ENCODE results near the gene IMMP2L. TPM values are rescaled to one million over a fixed set of nuclear protein-coding genes. Genes with fewer than 3 reads are reported as not detected.

IMMP2L gene
- total RNA-seq, 1 donor from 2014 or later: 59.6 TPM

GRCh38 chr7:111436608-111437007 is 125.7 kb downstream of the IMMP2L start:
- Mint-ChIP-seq H3K27ac (no peak overlapping the region), H3K4me1 (peaks cover 9% of the 10 kb centered on the region), H3K27me3 (ENCODE audit: low read depth) (no peaks in the 10 kb centered on the region), H3K4me3 (no peak overlapping the region), H3K9me3 (peaks cover 52% of the 10 kb centered on the region), H3K36me3 (peaks cover 49% of the 10 kb centered on the region)
- no peak for TF ChIP-seq CTCF (IDR thresholded peaks at IDR 0.05; ENCODE audit: unreplicated experiment)
- DNase-seq (ENCODE audit: low spot score in 2 of 2, unreplicated experiment in 2 of 2): no peak

- Mint-ChIP-seq H3K27me3 (ENCODE audit: low read depth) (no peaks in the 10 kb centered on the region), H3K4me1 (peaks cover 2% of the 10 kb centered on the region), H3K27ac (no peak overlapping the region), H3K9me3 (peaks cover 37% of the 10 kb centered on the region), H3K36me3 (peaks cover 39% of the 10 kb centered on the region), H3K4me3 (no peak overlapping the region)
- no peak for DNase-seq (ENCODE audit: low spot score in 2 of 2, unreplicated experiment in 2 of 2)
- no peak for TF ChIP-seq CTCF (IDR thresholded peaks at IDR 0.05; ENCODE audit: unreplicated experiment)
These were observed 128.9 kb downstream of the IMMP2L start for GRCh38 chr7:111433426-111433825.

GRCh38 chr7:111429781-111430180 is 132.5 kb downstream of the IMMP2L start:
- DNase-seq (ENCODE audit: low spot score in 2 of 2, unreplicated experiment in 2 of 2): no peak
- Mint-ChIP-seq H3K36me3 (peaks cover 24% of the 10 kb centered on the region), H3K9me3 (peaks cover 20% of the 10 kb centered on the region), H3K4me1 (peaks cover 3% of the 10 kb centered on the region), H3K27ac (no peak overlapping the region), H3K27me3 (ENCODE audit: low read depth) (no peaks in the 10 kb centered on the region), H3K4me3 (no peak overlapping the region)
- no peak for TF ChIP-seq CTCF (IDR thresholded peaks at IDR 0.05; ENCODE audit: unreplicated experiment)

GRCh38 chr7:111424768-111425167 is 137.5 kb downstream of the IMMP2L start:
- Mint-ChIP-seq H3K27ac (peak overlapping the region; percentile 30), H3K27me3 (ENCODE audit: low read depth) (no peaks in the 10 kb centered on the region)
- no peak for DNase-seq (ENCODE audit: low spot score in 2 of 2, unreplicated experiment in 2 of 2)

GRCh38 chr7:111414374-111414773 is 147.9 kb downstream of the IMMP2L start:
- TF ChIP-seq CTCF (IDR thresholded peaks at IDR 0.05; ENCODE audit: unreplicated experiment): no peak
- H3K4me1 Mint-ChIP-seq: peaks cover 7% of the 10 kb centered on the region
- no peaks in the 10 kb centered on the region for H3K9me3 Mint-ChIP-seq
- no peak for DNase-seq (ENCODE audit: low spot score in 2 of 2, unreplicated experiment in 2 of 2)
- peaks cover 2% of the 10 kb centered on the region for H3K36me3 Mint-ChIP-seq
- no peak overlapping the region for H3K27ac Mint-ChIP-seq
- no peak overlapping the region for H3K4me3 Mint-ChIP-seq
- H3K27me3 Mint-ChIP-seq (ENCODE audit: low read depth): no peaks in the 10 kb centered on the region

More at GRCh38 chr7:111424768-111425167, 137.5 kb downstream of the IMMP2L start:
- no peak overlapping the region for H3K4me3 Mint-ChIP-seq
- peaks cover 21% of the 10 kb centered on the region for H3K9me3 Mint-ChIP-seq
- peaks cover 7% of the 10 kb centered on the region for H3K4me1 Mint-ChIP-seq
- H3K36me3 Mint-ChIP-seq: peaks cover 12% of the 10 kb centered on the region
- TF ChIP-seq CTCF (IDR thresholded peaks at IDR 0.05; ENCODE audit: unreplicated experiment): no peak

GRCh38 chr7:111413739-111414138 is 148.6 kb downstream of the IMMP2L start:
- Mint-ChIP-seq H3K27me3 (ENCODE audit: low read depth) (no peaks in the 10 kb centered on the region), H3K4me1 (peaks cover 7% of the 10 kb centered on the region), H3K27ac (no peak overlapping the region), H3K36me3 (peaks cover 2% of the 10 kb centered on the region), H3K9me3 (no peaks in the 10 kb centered on the region), H3K4me3 (no peak overlapping the region)
- no peak for TF ChIP-seq CTCF (IDR thresholded peaks at IDR 0.05; ENCODE audit: unreplicated experiment)
- no peak for DNase-seq (ENCODE audit: low spot score in 2 of 2, unreplicated experiment in 2 of 2)

All from mesothelial cell of epicardium (in vitro differentiated cells).